GM15510 (cell line): ENCODE measurements around the gene HHAT.

ENCODE experiments used
- POLR2A ChIP-seq: IDR thresholded peaks from 3 replicates; pipeline ENCODE4 v1.6.1; 2011; ENCODE audit warnings: borderline replicate concordance; ENCODE audit not compliant: insufficient read length; ENCODE audit errors: extremely low read depth

HHAT gene

GRCh38 chr1:210366767-210367166 lies 38.1 kb downstream of the HHAT start:
- TF ChIP-seq POLR2A: no peak

DNA sequence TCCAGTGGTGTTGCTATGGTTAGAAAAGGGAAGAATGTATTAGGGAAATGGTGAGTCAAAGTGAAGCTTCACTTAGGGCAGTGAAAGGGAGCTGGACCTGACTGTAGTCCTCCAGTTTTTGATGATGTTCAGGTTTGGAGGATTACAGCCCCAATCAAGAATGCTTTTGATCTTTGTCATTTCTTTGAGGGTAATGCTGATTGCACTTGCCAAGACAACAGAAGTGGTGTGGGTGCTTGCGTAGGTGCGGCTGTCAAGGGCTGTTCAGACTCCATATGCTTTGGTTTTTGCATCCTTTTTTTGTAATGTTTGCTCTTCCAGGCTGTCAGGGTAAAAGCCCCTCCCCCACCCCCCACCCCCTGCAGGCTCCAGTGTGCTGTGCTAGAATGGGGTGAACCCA lies 38.9 kb downstream of the HHAT start:
- no peak for TF ChIP-seq POLR2A

DNA sequence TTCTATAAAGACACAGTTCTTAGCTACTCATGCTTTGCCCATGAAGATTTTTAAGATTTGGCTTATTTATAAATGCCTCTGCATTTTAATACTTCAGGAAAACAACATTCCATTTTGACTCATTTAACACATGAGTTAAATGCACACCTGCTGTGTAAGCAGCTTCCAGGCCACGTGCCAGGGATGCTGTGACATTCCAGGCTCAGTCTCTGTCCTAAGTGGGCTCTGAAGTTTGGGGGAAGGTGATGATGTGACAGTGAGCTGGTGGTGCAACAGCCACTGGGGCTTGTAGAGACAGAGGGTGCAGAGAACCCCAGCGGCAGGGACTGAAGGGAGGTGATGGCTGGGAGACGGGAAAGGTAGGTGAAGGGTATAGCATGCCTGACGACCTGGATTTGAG lies 40.7 kb downstream of the HHAT start:
- TF ChIP-seq POLR2A: no peak

- TF ChIP-seq POLR2A: no peak
Observed at GRCh38 chr1:210371916-210372315, 43.2 kb downstream of the HHAT start.

- TF ChIP-seq POLR2A: no peak
Observed at GRCh38 chr1:210372491-210372890, 43.8 kb downstream of the HHAT start.

DNA sequence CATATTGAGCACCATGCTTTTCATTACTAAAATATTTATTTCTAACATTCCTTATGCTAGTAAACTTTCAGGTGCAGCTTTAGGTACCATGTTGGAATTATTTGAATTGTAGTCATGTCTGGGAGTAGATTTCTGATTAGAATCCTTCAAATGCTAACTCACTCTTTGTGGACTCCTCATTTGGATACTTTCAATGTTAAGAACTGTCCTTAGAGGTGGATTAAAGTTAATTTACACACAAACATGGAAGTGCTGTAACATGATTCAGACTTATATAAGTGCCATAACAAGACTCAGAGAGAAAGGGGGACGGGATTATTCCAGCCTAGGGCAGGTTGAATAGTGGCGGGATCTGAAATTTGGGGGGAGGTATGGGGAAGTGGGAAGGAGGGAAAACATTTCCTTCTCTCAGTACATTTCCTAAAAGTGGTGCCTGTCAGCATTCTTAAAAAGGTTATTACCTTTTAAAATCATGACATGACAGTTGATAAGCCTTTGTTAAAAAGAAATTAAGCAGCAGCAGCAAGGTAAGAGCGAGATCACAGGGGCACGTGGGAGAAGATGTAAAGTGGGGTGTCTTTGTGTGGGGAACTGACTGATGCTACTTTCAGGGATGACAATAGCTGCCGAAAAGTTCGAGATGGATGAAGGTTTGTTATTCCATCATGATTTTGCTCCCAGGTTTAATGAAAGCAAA lies 44.4 kb downstream of the HHAT start:
- TF ChIP-seq POLR2A: no peak

GRCh38 chr1:210373628-210373877 lies 44.9 kb downstream of the HHAT start:
- no peak for TF ChIP-seq POLR2A

DNA sequence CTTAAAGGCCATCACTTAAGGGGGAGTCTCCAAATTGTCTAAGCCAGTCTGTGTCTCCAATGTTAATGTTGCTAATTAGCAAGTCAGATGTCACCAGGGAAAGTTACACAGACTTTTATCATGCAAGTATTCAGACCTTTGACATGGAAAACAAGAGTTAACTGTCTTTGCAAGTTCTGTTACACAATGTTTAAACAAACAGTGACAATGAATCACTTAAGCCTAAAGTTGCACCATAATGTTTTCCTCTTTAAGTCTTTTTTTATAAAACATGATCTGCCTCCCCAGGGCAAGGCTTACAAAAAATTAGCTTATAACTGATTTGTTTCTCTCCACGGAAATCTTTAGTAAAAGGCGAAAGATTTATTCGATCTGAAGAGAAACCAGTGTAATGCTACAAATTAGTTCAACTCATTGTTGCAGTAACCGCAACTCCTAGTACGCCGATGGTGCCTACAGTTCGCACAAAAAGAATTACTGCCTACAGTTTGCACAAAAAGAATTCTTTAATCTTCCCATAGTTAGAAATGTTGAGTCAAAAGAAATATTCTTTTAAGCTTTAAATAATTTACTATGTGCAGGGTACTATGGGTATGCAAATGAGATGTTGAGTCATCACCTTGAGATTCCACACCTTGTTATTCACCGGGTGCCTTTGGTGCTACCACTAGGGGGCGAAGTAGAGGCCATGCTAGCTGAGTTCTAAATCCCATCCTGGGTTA lies 45.3 kb downstream of the HHAT start:
- peak; percentile 86 for TF ChIP-seq POLR2A

DNA sequence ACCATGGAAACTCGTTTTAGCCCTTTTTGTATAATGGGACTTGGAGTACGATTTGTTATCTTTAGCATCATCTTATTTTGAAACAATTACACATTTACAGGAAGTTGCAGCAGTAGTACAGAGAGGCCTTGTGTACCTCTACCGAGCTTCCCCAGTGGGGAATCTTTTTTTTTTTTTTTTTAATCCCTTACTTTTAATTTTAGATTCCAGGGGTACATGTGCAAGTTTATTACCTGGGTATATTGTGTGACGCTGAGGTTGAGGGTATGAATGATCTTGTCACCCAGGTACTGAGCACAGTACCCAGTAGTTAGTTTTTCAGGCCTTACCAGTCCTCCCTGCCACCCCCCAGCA lies 45.9 kb downstream of the HHAT start:
- TF ChIP-seq POLR2A: no peak

- no peak for TF ChIP-seq POLR2A
Observed at GRCh38 chr1:210376836-210377372, 48.2 kb downstream of the HHAT start.

- no peak for TF ChIP-seq POLR2A
Observed at GRCh38 chr1:210377731-210378333, 49.1 kb downstream of the HHAT start.

GRCh38 chr1:210378736-210379135 lies 50.0 kb downstream of the HHAT start:
- TF ChIP-seq POLR2A: no peak

DNA sequence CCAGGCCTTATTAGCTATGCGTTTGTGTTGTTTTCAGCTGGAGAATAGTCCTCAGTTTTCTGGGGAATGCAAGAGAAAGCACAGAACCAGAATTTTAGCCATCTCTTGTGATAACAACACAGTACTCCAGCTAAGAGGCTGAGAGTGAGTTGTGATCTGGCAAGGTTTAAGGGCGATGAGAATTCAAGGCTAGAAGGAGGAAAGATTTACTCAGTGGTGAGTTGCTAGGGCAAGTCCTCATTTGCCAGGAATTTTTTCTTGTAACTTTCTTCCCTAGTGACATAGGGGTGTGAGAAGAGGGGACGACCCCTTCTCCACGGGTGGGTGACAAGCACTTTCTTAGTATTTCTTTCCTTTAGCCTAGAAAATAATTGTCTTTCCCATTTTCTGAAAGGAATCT lies 53.2 kb downstream of the HHAT start:
- TF ChIP-seq POLR2A: no peak

DNA sequence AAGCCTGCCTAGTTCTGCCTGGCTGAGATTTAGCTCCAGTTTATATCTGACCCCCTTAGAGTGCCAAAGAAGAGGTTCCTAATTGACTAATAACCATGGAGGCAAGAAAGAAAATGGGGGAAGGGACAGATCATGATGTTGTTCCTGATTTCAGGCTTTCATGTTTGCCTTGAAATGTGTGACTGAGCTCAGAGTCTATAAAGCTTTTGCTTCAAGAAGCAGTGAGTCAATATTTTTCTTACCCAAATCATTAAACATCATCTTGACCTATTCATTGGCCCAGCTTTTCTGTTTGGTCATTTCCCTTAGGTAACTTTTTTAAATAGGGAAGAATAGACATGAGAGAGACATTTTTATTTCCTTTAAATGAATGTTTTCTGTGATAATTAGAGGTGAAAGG lies 55.9 kb downstream of the HHAT start:
- no peak for TF ChIP-seq POLR2A

DNA sequence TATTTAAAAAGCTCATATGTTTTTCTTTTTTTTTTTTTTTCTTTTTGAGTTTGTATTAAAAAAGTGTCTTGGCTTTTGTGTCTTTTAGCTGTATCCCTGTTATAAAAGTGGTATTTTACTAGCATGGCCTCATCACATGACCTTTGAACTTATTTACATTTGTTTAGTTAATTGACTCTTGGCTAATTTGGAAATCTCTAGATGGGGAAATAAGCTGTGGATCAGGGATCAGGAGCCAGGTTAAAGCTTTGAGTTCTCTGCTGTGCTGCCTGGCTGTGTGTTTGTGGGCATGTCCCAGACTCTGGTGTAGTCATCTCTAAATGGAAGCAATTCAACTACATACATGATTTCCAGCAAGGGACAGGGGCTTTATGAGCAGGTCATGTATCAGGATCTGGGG lies 56.5 kb downstream of the HHAT start:
- TF ChIP-seq POLR2A: no peak

DNA sequence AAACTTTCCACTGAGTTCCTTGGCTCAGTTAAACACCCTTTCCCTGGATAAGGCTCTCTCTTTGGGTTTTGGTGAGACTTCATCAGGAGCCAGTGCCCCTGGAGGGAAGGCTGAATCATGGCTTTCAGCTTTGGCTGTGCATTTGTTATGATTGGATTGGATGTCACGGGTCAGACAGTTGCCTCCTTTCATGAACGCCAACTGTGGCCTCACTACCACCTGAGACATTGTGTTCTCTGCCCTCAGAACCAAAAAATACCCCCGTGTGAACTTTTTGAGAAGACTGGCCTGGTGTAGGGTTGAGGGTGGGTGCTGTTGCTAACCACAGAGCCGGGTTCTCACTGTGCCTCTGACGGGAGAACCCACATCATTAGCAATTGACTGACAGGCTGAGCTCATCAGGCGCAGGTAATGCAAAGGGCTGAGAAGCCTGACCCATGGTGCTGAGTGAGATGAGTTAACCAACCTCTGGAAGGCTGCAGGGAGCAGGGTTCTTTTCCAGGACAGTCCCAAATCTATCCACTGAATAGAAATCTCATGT lies 65.6 kb downstream of the HHAT start:
- TF ChIP-seq POLR2A: no peak
